ENCODE data around the gene IDS. TPM values are rescaled to one million over a fixed set of nuclear protein-coding genes. Genes with fewer than 3 reads are reported as not detected.

Gene IDS
- total RNA-seq, 1 experiment from 2014 or later, result 39.2 TPM

DNA sequence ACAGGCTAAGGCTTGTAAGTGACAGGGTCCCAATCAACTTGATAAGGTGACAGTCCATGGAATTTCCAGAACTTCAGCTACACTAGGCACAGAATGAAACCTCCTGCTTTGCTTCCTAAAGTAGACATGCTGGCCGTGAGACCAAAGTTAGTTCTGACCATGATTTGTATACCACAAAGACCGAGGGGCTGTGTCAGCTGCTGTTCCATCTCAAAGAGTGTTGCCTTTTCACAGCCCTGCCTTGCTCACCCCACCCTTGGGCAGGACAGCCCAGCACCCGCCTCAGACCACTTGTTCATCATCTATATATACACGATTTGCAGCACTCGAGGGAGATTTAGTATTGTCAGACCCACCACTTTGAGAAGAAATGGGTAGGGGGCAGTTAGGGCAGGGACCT lies 5.3 kb downstream of the IDS start:
- Histone ChIP-seq H3K14ac (ENCODE audit: insufficient read depth, low read length) (no peak overlapping the region), H3K27ac (ENCODE audit: insufficient read length, low read depth, low read length) (no peak overlapping the region), H3K18ac (ENCODE audit: insufficient read length, low read depth, low read length) (no peak overlapping the region), H3K27me3 (ENCODE audit: insufficient read depth, low read length) (no peaks in the 10 kb centered on the region), H2BK15ac (ENCODE audit: low read depth, low read length) (no peak overlapping the region), H2AK5ac (ENCODE audit: insufficient read length, low read length) (no peak overlapping the region), H2BK12ac (ENCODE audit: insufficient read length, low read depth, low read length) (no peak overlapping the region), H3K23ac (ENCODE audit: insufficient read length, low read depth, low read length) (no peak overlapping the region), H3T11ph (ENCODE audit: low read length) (no peak overlapping the region), H3K4ac (ENCODE audit: low read depth, low read length) (no peak overlapping the region), H4K8ac (replicated peaks; ENCODE audit: insufficient read length, low read depth, low read length) (no peak overlapping the region), H2BK20ac (ENCODE audit: low read depth, low read length, poor library complexity, severe bottlenecking) (no peak overlapping the region), H3K79me2 (ENCODE audit: insufficient read depth, low read length) (no peaks in the 10 kb centered on the region), H3K9me3 (ENCODE audit: control insufficient read depth, low read depth, low read length) (peaks cover 57% of the 10 kb centered on the region), H2AFZ (ENCODE audit: low read length) (no peak overlapping the region), H3K23me2 (ENCODE audit: insufficient read length, low read depth, low read length, poor library complexity, severe bottlenecking) (no peaks in the 10 kb centered on the region), H3K4me1 (ENCODE audit: insufficient read depth, low read length) (no peaks in the 10 kb centered on the region; the same call in 1 of the 2 replicates), H2BK120ac (ENCODE audit: low read depth, low read length, poor library complexity, severe bottlenecking) (no peak overlapping the region), H4K20me1 (ENCODE audit: control insufficient read depth, insufficient read depth, insufficient read length) (no peaks in the 10 kb centered on the region), H3K9ac (ENCODE audit: extremely low read depth, insufficient read length, low read length) (no peak overlapping the region), H3K79me1 (ENCODE audit: insufficient read depth, low read depth, low read length, poor library complexity, severe bottlenecking) (no peaks in the 10 kb centered on the region), H4K91ac (ENCODE audit: insufficient read length, low read depth, low read length) (no peak overlapping the region), H4K5ac (ENCODE audit: insufficient read length, low read depth, low read length) (no peak overlapping the region), H3K56ac (ENCODE audit: insufficient read length, low read depth, low read length) (no peak overlapping the region), H2BK5ac (ENCODE audit: insufficient read length, low read length) (no peak overlapping the region), H3K4me2 (ENCODE audit: insufficient read depth, insufficient read length, low read length) (no peak overlapping the region)
- peaks cover 51 to 66% of the 10 kb centered on the region in 2 experiments for H3K9me3 Mint-ChIP-seq
- peaks cover 0 to 6% of the 10 kb centered on the region in 2 experiments; a peak in 2 of 4 replicates for H3K4me1 Mint-ChIP-seq
- WGBS (ENCODE audit: extremely low coverage, insufficient read length, low lambda C conversion rate), result no CpG with 5 or more reads among the region's 5 CpGs
- H3K4me3 Mint-ChIP-seq, result no peak overlapping the region
- H3K27ac Mint-ChIP-seq, result no peak overlapping the region; a peak in 1 of 7 replicates
- TF ChIP-seq, protein P1, sequence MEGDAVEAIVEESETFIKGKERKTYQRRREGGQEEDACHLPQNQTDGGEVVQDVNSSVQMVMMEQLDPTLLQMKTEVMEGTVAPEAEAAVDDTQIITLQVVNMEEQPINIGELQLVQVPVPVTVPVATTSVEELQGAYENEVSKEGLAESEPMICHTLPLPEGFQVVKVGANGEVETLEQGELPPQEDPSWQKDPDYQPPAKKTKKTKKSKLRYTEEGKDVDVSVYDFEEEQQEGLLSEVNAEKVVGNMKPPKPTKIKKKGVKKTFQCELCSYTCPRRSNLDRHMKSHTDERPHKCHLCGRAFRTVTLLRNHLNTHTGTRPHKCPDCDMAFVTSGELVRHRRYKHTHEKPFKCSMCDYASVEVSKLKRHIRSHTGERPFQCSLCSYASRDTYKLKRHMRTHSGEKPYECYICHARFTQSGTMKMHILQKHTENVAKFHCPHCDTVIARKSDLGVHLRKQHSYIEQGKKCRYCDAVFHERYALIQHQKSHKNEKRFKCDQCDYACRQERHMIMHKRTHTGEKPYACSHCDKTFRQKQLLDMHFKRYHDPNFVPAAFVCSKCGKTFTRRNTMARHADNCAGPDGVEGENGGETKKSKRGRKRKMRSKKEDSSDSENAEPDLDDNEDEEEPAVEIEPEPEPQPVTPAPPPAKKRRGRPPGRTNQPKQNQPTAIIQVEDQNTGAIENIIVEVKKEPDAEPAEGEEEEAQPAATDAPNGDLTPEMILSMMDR (conservative IDR thresholded peaks at IDR 0.05), result no peak
- DNase-seq, result no peak
- peaks cover 18 to 61% (median 60%) of the 10 kb centered on the region in 3 experiments for H3K36me3 Mint-ChIP-seq (ENCODE audit: insufficient read depth in 1 of 3, low read depth in 3 of 3)
- no peaks in the 10 kb centered on the region; the same call in 1 of the 2 replicates for H3K27me3 Mint-ChIP-seq (ENCODE audit: low read depth)
